ENCODE data around the gene UBE2Q2. TPM values are rescaled to one million over a fixed set of nuclear protein-coding genes. Genes with fewer than 3 reads are reported as not detected.

Gene UBE2Q2
- total RNA-seq, 1 donor from 2014 or later, result 18.9 TPM

Other genes with a start within 250 kb of the UBE2Q2 start
- 32.7 and 40.9 TPM in 2 replicates for gene SNUPN, start 217.7 kb upstream of the UBE2Q2 start, total RNA-seq
- gene IMP3, start 203.2 kb upstream of the UBE2Q2 start, total RNA-seq, result 103 and 106 TPM in 2 replicates
- 6.8 and 7.4 TPM in 2 replicates for gene SNX33, start 195.5 kb upstream of the UBE2Q2 start, total RNA-seq
- 0.02 TPM in 1 of 2 replicates, not detected in the other for gene CSPG4, start 130.6 kb upstream of the UBE2Q2 start, total RNA-seq
- gene FBXO22, start 60.4 kb downstream of the UBE2Q2 start, total RNA-seq, result 47.0 and 48.0 TPM in 2 replicates
- not detected in 2 replicates for gene NRG4, start 169.0 kb downstream of the UBE2Q2 start, total RNA-seq
- not detected in 2 replicates for gene TMEM266, start 216.5 kb downstream of the UBE2Q2 start, total RNA-seq